Body of pancreas (tissue), 4 donors: ENCODE measurements around the gene SYNE1.

Experiments used
- CTCF ChIP-seq, 7 experiments: fragments of 450-650 bp in 4 of 7; fragments of 200-600 bp in 3 of 7; sonication (generic) in 3 of 7; IDR thresholded peaks; one replicate each; pipeline ENCODE4 v1.5.1; 2016 to 2019; ENCODE audit warnings: antibody characterized with exemption in 7 of 7
- POLR2A ChIP-seq, 3 donors: fragments of 450-650 bp; IDR thresholded peaks; one replicate each; pipeline ENCODE4 v1.6.1; 2016; ENCODE audit warnings: antibody characterized with exemption in 3 of 3, mild to moderate bottlenecking in 2 of 3

- TF ChIP-seq CTCF (IDR thresholded peaks at IDR 0.05) (no peak), POLR2A (IDR thresholded peaks at IDR 0.05) (no peak)
Measured at GRCh38 chr6:152241013-152241766, 396.0 kb downstream of the SYNE1 start.
